Vagina (tissue), 2 donors: ENCODE data around the gene IER5. TPM values are rescaled to one million over a fixed set of nuclear protein-coding genes. Genes with fewer than 3 reads are reported as not detected.

Source experiments
- DNase-seq, 2 donors: peaks; one replicate each; pipeline ENCODE4 v3.0.0-alpha.2; 2017; ENCODE audit errors: extremely low spot score in 2 of 2
- H3K27ac ChIP-seq: fragments of 200-600 bp; sonication (generic); one replicate; pipeline ENCODE4 v1.5.1; 2019
- H3K27me3 ChIP-seq: fragments of 200-600 bp; sonication (generic); one replicate; pipeline ENCODE4 v1.5.1; 2019
- H3K36me3 ChIP-seq, 2 donors: fragments of 200-600 bp; sonication (generic); one replicate each; pipeline ENCODE4 v1.5.1; 2017 to 2019
- H3K4me1 ChIP-seq: fragments of 200-600 bp; sonication (generic); one replicate; pipeline ENCODE4 v1.5.1; 2019
- H3K4me3 ChIP-seq, 2 donors: fragments of 200-600 bp; sonication (generic); 1 replicate in 1 of 2; 2 replicates in 1 of 2; pipeline ENCODE4 v1.5.1; 2016 to 2019
- H3K9me3 ChIP-seq: fragments of 200-600 bp; sonication (generic); one replicate; pipeline ENCODE4 v1.5.1; 2019
- POLR2A ChIP-seq, 2 donors: fragments of 450-650 bp; IDR thresholded peaks; one replicate each; pipeline ENCODE4 v1.6.1; 2017; ENCODE audit warnings: antibody characterized with exemption in 2 of 2, mild to moderate bottlenecking in 2 of 2, moderate library complexity in 2 of 2
- POLR2AphosphoS5 ChIP-seq, 2 donors: sonication (generic); formaldehyde crosslinking; IDR thresholded peaks; one replicate each; pipeline ENCODE4 v1.9.0; 2017; ENCODE audit warnings: antibody characterized with exemption in 2 of 2, mild to moderate bottlenecking in 2 of 2, low read depth in 1 of 2; ENCODE audit not compliant: insufficient read depth in 1 of 2
- intact Hi-C: fragments of 100-400 bp; cut with DNase I; formaldehyde crosslinking; loops from one replicate; pipeline ENCODE4 v1.15.1; 2023
- total RNA-seq: library from RNA; depleted of rRNA; stranded (reverse); fragments of >200 nt; gene quantifications from one replicate; pipeline ENCODE4 v1.2.3, GENCODE V29; 2016
- TF ChIP-seq, protein P1 (sequence below), 3 experiments: fragments of 450-650 bp in 2 of 3; fragments of 200-600 bp in 1 of 3; sonication (generic) in 1 of 3; IDR thresholded peaks; one replicate each; pipeline ENCODE4 v1.5.1; 2017 to 2019; ENCODE audit warnings: antibody characterized with exemption in 3 of 3, mild to moderate bottlenecking in 2 of 3, moderate library complexity in 2 of 3

Gene IER5
- total RNA-seq, 1 donor from 2014 or later = 13.0 TPM

DNA sequence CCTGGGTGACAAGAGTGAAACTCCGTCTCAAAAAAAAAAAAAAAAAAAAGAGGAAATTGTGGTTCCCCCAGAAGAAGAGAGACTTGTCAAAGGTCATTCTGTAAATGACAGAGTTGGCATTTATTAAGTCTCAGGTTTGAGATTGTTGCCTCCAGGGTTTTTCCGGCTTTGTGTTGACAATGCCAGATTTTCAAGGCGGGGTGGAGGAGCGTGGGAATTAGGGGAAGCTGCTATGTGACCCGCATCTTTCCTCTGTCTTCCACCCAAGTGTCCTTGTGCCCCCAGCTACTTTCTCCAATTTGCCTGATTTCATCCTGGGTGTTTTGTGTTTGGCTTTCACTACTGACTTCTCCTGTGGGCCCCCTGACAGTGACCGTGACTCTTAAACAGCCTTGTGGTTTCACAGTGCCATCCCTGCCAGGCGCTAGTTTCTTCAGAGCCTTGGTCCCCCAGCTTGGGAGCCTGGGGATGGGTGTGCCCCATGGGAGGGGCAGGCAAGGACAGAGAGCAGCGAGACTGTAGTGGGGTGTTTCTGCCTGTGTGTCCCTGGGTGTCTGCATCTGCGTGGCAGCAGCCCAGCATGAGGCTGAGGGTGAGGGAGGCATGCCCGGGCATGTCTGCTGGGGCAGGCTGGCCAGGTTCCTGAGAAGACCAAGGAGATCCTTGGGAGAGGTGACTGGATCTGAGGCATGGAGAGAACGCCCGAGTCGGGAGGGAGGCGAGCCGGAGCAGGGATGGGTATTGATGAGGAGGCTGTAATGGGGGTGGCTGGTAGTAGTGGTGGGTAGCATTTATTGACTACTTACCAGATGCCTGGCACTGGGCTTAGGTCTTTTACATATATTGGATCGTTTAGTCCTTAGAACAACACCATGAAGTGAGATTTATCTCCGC, 46.3 kb downstream of the IER5 start:
- intact Hi-C loops = no loop called here
- Histone ChIP-seq H3K27me3 (no peaks in the 10 kb centered on the region), H3K4me3 (no peak overlapping the region), H3K9me3 (no peaks in the 10 kb centered on the region), H3K4me1 (peaks cover 33% of the 10 kb centered on the region), H3K27ac (peak overlapping the region; percentile 76), H3K36me3 (no peaks in the 10 kb centered on the region)
- DNase-seq = no peak
- TF ChIP-seq POLR2AphosphoS5 (IDR thresholded peaks at IDR 0.05; ENCODE audit: insufficient read depth in 1 of 2, low read depth in 1 of 2) (peak; percentile 45 to 55), POLR2A (IDR thresholded peaks at IDR 0.05) (no peak)

DNA sequence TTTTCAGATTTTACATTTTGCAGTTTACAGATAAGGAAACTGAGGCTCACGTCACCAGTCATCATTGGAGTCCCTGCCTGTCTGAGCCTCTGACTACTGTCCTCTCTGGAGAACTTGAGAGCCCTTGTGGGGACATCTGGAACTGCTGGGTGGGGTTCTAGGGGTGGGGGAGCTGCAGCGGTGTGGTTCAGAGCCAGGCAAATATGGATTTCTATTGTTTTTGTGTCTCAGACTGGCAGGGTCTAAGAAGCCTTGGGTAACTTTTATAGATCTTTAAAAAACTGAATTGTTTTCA, 46.9 kb downstream of the IER5 start:
- H3K27ac ChIP-seq = peak overlapping the region; percentile 76
- intact Hi-C loops = no loop called here
- H3K4me3 ChIP-seq = no peak overlapping the region

DNA sequence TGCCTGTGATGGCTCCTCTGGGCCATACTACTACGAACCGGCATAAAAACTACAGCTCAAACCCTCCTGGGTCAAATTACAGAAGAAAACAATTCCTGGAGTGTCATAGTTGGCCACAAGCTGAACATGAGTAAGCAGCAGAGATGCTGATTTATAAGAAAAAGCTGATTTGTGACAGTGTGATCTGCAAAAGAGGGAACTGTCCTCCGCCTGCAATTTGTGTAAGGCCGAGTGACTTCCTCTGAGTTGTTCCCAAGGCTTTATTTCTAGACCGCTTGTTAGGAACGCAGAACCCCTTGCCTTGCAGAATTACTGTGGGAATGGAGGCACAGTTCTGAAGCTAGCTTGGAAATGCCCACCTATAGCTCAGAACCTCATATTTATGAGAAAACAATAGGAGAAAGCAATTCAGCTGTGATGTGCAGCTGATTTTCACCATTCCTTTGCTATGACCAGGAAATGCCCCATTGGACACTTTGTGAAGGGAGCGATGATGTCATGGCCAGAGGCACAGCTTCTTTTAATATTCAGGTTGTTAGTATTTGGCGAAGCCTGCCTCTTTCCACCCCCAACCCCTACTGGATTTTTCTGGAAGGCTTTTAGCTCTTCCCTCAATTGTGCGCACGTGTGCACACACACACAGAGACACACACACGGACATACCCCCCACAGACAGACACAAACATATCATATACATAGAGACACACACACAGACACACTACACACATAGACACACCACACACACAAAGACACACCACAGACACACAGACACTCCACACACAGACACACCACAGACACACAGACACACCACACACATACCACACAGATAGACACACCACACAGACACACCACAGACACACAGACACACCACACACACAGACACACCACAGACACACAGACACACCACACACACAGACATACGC, 47.6 kb downstream of the IER5 start:
- H3K27me3 ChIP-seq = no peaks in the 10 kb centered on the region
- DNase-seq = no peak
- no peaks in the 10 kb centered on the region for H3K36me3 ChIP-seq
- H3K9me3 ChIP-seq = no peaks in the 10 kb centered on the region
- peak overlapping the region; percentile 76 for H3K27ac ChIP-seq
- H3K4me1 ChIP-seq = peaks cover 36% of the 10 kb centered on the region
- intact Hi-C loops = no loop called here
- TF ChIP-seq POLR2A (IDR thresholded peaks at IDR 0.05) (no peak), POLR2AphosphoS5 (IDR thresholded peaks at IDR 0.05; ENCODE audit: insufficient read depth in 1 of 2, low read depth in 1 of 2) (no peak)
- TF ChIP-seq, protein P1, sequence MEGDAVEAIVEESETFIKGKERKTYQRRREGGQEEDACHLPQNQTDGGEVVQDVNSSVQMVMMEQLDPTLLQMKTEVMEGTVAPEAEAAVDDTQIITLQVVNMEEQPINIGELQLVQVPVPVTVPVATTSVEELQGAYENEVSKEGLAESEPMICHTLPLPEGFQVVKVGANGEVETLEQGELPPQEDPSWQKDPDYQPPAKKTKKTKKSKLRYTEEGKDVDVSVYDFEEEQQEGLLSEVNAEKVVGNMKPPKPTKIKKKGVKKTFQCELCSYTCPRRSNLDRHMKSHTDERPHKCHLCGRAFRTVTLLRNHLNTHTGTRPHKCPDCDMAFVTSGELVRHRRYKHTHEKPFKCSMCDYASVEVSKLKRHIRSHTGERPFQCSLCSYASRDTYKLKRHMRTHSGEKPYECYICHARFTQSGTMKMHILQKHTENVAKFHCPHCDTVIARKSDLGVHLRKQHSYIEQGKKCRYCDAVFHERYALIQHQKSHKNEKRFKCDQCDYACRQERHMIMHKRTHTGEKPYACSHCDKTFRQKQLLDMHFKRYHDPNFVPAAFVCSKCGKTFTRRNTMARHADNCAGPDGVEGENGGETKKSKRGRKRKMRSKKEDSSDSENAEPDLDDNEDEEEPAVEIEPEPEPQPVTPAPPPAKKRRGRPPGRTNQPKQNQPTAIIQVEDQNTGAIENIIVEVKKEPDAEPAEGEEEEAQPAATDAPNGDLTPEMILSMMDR (IDR thresholded peaks at IDR 0.05) = no peak
- H3K4me3 ChIP-seq = no peak overlapping the region

More for the DNA sequence above, 46.9 kb downstream of the IER5 start:
- no peaks in the 10 kb centered on the region for H3K36me3 ChIP-seq
- H3K27me3 ChIP-seq = no peaks in the 10 kb centered on the region
- no peak for DNase-seq
- TF ChIP-seq POLR2A (IDR thresholded peaks at IDR 0.05) (no peak), POLR2AphosphoS5 (IDR thresholded peaks at IDR 0.05; ENCODE audit: insufficient read depth in 1 of 2, low read depth in 1 of 2) (no peak)
- TF ChIP-seq, protein P1 (IDR thresholded peaks at IDR 0.05) = no peak
- H3K4me1 ChIP-seq = peaks cover 30% of the 10 kb centered on the region
- no peaks in the 10 kb centered on the region for H3K9me3 ChIP-seq

DNA sequence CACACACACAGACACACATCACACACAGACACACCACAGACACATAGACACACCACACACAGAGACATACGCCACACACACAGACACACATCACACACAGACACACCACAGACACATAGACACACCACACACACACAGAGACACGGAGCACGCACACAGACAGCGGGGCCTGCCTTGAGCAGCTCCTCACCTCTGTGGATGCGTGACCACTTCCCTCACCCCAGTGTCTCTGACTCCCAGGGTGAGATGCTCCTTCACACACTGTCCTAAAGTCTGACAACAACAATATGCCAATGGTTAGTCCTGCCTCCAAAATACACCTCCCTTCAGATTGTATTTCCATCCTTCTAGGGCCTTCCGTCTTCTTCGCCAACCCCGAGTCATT, 48.2 kb downstream of the IER5 start:
- Histone ChIP-seq H3K36me3 (no peaks in the 10 kb centered on the region), H3K27ac (peak overlapping the region; percentile 76), H3K9me3 (no peaks in the 10 kb centered on the region), H3K4me3 (no peak overlapping the region), H3K4me1 (peaks cover 42% of the 10 kb centered on the region), H3K27me3 (no peaks in the 10 kb centered on the region)
- no peak for DNase-seq
- TF ChIP-seq POLR2AphosphoS5 (IDR thresholded peaks at IDR 0.05; ENCODE audit: insufficient read depth in 1 of 2, low read depth in 1 of 2) = no peak
- TF ChIP-seq POLR2A (IDR thresholded peaks at IDR 0.05) = no peak
- TF ChIP-seq, protein P1 (IDR thresholded peaks at IDR 0.05) = no peak
- intact Hi-C loops = no loop called here

DNA sequence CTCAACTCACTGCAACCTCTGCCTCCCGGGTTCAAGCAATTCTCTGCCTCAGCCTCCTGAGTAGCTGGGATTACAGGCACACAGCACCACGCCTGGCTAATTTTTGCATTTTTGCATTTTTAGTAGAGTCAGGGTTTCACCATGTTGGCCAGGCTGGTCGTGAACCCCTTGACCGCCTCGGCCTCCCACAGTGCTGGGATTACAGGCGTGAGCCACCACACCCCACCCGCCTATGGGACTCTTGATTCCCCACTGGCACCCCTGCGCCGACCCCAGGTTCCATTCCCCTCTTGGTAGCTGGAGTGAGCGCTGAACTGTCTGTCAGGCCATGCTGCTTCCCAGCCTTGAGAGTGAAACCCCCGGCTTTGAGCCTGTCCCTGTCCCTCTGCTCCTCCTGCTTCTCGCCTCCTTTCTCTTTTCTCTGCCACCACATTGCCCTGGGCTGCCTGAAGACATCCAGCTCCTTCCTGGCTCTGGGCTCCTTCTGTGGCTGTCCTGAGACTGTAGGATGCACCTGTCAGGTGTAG, 48.8 kb downstream of the IER5 start:
- TF ChIP-seq POLR2AphosphoS5 (IDR thresholded peaks at IDR 0.05; ENCODE audit: insufficient read depth in 1 of 2, low read depth in 1 of 2) (no peak), POLR2A (IDR thresholded peaks at IDR 0.05) (no peak)
- TF ChIP-seq, protein P1 (IDR thresholded peaks at IDR 0.05) = no peak
- H3K4me1 ChIP-seq = peaks cover 48% of the 10 kb centered on the region
- intact Hi-C loops = no loop called here

More for the DNA sequence above, 48.8 kb downstream of the IER5 start:
- Histone ChIP-seq H3K9me3 (no peaks in the 10 kb centered on the region), H3K27me3 (no peaks in the 10 kb centered on the region), H3K27ac (no peak overlapping the region), H3K4me3 (no peak overlapping the region), H3K36me3 (no peaks in the 10 kb centered on the region)
- no peak for DNase-seq
